ENCODE data around the gene CHMP1B.
"Not testable (repeated sequence)": the region's sequence is repeated elsewhere in the genome, so short reads cannot be mapped to it uniquely, and the experiment has no call there.

The CHMP1B gene

DNA sequence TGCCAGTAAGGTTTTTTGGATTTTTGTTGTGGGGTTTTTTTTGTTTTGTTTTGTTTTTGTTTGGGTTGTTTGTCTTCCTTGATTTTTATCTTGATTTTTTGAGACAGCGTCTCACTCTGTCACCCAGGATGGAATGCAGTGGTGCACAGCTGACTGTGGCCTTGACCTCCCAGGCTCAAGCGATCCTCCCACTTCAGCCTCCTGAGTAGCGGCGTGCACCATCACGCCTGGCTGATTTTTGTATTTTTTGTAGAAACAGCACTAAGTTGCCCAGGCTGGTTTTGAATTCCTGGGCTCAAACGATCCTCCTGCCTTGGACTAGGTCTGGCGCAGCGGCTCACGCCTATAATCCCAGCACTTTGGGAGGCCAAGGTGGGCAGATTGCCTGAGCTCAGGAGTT, 40.5 kb downstream of the CHMP1B start:
- Histone ChIP-seq H3K4me2 (no peak overlapping the region), H3K27me3 (no peaks in the 10 kb centered on the region), H3K36me3 (peaks cover 66% of the 10 kb centered on the region), H3K4me1 (peaks cover 18% of the 10 kb centered on the region), H3K4me3 (no peak overlapping the region), H3K27ac (no peak overlapping the region), H3K9ac (no peak overlapping the region), H4K20me1 (no peaks in the 10 kb centered on the region), H3K9me3 (no peaks in the 10 kb centered on the region)
- no peak for TF ChIP-seq Cebpa-rat (IDR thresholded peaks at IDR 0.05)

DNA sequence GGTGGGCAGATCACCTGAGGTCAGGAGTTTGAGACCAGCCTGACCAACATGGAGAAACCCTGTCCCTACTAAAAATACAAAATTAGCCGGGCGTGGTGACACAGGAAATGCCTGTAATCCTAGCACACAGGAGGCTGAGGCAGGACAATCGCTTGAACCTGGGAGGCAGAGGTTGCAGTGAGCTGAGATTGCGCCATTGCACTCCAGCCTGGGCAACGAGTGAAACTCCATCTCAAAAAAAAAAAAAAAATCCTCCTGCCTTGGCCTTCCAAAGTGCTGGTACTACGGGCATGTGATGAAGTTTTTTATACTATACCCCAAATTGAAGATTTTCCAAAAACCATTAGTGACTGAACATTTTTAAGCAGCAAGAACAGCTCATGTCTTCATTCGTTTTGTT, 41.2 kb downstream of the CHMP1B start:
- H3K9ac ChIP-seq, H4K20me1 ChIP-seq, H3K27ac ChIP-seq, H3K27me3 ChIP-seq, H3K4me2 ChIP-seq, H3K9me3 ChIP-seq, H3K4me3 ChIP-seq: not testable (repeated sequence)
- peaks cover 61% of the 10 kb centered on the region for H3K36me3 ChIP-seq
- peaks cover 18% of the 10 kb centered on the region for H3K4me1 ChIP-seq

DNA sequence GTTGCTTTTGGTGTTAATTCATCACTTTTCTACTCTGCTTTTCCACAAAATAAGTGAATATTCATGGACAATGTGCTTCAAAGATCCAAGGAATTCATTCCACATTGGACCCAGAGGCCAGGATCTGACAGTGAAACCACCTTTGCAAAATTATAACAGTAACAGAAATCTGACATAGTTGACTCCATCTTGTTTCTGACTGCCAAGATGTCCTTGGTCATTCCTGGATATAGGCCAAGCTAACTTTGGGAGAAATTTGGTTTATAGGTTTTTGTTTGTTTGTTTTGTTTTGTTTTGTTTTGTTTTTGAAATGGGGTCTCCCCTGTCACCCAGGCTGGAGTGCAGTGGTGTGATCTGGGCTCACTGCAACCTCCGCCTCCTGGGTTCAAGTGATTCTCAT, 46.6 kb downstream of the CHMP1B start:
- TF ChIP-seq Cebpa-rat (IDR thresholded peaks at IDR 0.05): no peak

DNA sequence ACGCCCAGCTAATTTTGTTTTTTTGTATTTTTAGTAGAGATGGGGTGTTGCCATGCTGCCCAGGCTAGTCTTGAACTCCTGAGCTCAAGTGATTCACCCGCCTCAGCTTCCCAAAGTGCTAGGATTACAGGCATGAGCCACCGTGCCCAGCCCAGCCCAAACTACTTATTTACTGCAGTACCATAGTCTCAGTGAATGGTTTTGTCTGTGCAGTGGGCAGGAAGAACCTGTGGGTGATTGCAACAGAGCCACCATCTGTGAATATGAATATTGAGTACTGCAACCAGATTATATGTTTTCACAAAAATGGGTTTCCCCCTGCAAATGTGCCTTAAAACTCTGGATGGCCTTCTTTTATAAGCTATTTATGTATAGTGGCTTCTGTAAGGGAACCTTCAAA, 47.9 kb downstream of the CHMP1B start:
- no peak overlapping the region for H3K27ac ChIP-seq
- no peak overlapping the region for H3K4me3 ChIP-seq
- no peak overlapping the region for H3K4me2 ChIP-seq
- no peaks in the 10 kb centered on the region for H4K20me1 ChIP-seq
- no peak for TF ChIP-seq Cebpa-rat (IDR thresholded peaks at IDR 0.05)
- peaks cover 3% of the 10 kb centered on the region for H3K4me1 ChIP-seq
- H3K36me3 ChIP-seq: peaks cover 69% of the 10 kb centered on the region
- no peaks in the 10 kb centered on the region for H3K9me3 ChIP-seq
- H3K27me3 ChIP-seq: no peaks in the 10 kb centered on the region
- no peak overlapping the region for H3K9ac ChIP-seq

More for the DNA sequence above, 46.6 kb downstream of the CHMP1B start:
- H3K4me2 ChIP-seq: no peak overlapping the region
- no peak overlapping the region for H3K4me3 ChIP-seq
- peaks cover 63% of the 10 kb centered on the region for H3K36me3 ChIP-seq
- no peaks in the 10 kb centered on the region for H3K9me3 ChIP-seq
- H3K27me3 ChIP-seq: no peaks in the 10 kb centered on the region
- H4K20me1 ChIP-seq: no peaks in the 10 kb centered on the region
- H3K4me1 ChIP-seq: peaks cover 12% of the 10 kb centered on the region
- H3K27ac ChIP-seq: no peak overlapping the region
- no peak overlapping the region for H3K9ac ChIP-seq

DNA sequence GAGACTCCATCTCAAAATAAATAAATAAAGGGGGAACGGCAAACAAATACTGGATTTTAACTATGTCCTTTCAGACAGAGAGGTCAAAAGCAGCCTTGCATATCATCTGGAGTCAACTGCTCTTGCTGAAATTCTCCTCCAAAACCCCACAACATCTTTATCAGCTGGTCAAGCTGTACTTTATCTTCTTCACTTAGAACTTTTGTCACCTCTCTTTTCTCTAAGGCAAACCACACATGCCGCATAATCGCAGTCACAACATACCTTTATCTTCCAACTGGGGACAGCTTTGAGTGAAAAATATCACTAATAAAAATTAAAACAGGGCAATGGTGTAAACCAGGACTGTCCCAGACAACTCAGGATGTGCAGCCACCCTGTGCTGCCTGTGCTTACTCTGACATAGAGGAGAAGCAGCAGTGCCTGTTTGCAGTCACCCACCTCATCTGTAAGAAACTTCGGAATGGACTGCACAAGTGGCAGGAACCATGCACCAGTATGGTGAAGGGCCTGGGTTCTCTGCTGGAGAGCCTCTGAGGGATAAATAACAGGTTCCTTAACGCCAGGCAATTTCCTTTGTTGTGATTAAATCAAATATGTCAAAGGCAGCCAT, 50.7 kb downstream of the CHMP1B start:
- Histone ChIP-seq H3K4me1 (peaks cover 2% of the 10 kb centered on the region; the same call in 1 of the 2 replicates), H3K27ac (no peak overlapping the region)
- no peak for TF ChIP-seq Cebpa-rat (IDR thresholded peaks at IDR 0.05)

DNA sequence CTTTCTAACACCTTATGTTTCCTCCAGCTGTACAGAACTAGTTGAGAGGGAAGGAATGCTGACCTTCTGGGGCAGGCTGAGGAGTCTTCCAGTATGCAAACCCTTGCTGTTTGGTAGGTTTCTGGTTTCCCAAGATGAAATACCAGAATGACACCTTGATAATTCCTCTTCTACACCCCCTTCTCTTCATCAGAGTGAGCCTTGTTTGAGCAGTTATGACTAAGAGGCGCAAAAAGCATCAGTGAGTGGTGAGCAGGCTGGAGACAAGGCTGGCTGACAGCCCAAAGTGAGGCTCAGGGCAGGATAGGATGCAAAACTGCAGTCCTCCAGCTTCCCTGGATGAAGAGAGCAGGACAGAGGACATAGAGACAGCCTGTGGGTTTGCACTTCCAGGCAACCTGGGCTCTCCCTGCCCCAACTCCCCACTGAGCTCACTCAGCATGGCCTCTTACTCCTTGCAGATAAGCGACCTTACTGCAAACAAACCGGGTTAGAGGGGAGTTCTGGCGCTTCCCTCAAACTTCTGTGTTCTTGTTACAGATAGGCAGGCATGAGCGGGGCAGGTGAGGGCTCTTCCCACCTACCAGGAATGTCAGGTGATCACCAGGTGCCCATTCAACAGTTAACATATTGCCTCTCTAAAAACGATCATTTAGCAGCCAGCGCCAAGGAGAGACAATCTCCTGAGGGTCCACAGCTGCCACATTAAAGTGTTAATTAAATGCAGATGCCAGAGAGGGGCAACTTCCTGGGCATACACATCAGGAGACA, 51.5 kb downstream of the CHMP1B start:
- TF ChIP-seq Cebpa-rat (IDR thresholded peaks at IDR 0.05): no peak
- no peak overlapping the region for H3K4me2 ChIP-seq

More for the DNA sequence above, 50.7 kb downstream of the CHMP1B start:
- Histone ChIP-seq H3K27me3 (no peaks in the 10 kb centered on the region), H3K4me2 (no peak overlapping the region), H3K9me3 (no peaks in the 10 kb centered on the region), H3K4me3 (no peak overlapping the region), H3K9ac (no peak overlapping the region), H4K20me1 (no peaks in the 10 kb centered on the region), H3K36me3 (peaks cover 59% of the 10 kb centered on the region)

More for the DNA sequence above, 51.5 kb downstream of the CHMP1B start:
- no peaks in the 10 kb centered on the region for H3K27me3 ChIP-seq
- H3K9me3 ChIP-seq: no peaks in the 10 kb centered on the region
- no peak overlapping the region for H3K9ac ChIP-seq
- peaks cover 10% of the 10 kb centered on the region; the same call in 1 of the 2 replicates for H3K4me1 ChIP-seq
- no peak overlapping the region for H3K4me3 ChIP-seq
- H4K20me1 ChIP-seq: no peaks in the 10 kb centered on the region
- H3K36me3 ChIP-seq: peaks cover 59% of the 10 kb centered on the region
- no peak overlapping the region; the same call in 1 of the 2 replicates for H3K27ac ChIP-seq

All from BLaER1 (cell line).